ENCODE data around the gene AHCYL2. TPM values are rescaled to one million over a fixed set of nuclear protein-coding genes. Genes with fewer than 3 reads are reported as not detected.

Gene AHCYL2
- total and polyA plus RNA-seq, 2 of the 8 experiments (the other 6 are each of a cell fraction or from before 2014, with no cell fraction given) = 20.7 to 25.4 TPM

DNA sequence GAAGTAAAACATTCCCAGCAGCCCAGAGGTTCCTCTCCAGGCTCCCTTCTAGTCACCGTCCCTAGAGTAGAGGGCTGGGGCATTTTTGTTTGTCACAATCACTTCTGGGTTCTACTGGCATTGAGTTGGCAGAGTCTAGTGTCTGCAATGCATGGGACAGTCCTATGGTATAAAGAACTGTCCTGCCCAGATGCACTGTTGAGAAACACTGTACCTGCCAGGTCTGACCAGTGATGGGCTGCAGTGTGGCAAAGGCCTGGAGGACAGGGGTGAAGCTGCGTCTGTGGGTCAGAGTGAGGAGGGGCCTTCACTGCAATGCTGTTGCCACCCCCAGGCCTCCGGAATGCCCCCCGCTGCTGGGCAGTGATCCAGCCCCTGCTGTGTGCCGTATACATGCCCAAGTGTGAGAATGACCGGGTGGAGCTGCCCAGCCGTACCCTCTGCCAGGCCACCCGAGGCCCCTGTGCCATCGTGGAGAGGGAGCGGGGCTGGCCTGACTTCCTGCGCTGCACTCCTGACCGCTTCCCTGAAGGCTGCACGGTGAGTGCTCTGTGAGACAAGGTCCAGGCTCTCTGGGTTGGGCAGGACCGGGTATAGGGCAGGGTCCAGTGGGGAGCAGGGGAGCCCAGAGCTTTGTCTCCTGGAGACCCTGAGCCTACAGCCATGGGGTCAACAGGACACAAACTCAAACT is 21.6 kb upstream of the AHCYL2 start:
- no peak overlapping the region for H2BK15ac ChIP-seq (ENCODE audit: low read length)
- H3K14ac ChIP-seq (ENCODE audit: insufficient read length) = no peak overlapping the region
- WGBS, 2 experiments (ENCODE audit: extremely low coverage in 1 of 2, insufficient coverage in 1 of 2, insufficient read length in 1 of 2, insufficient replicate concordance in 2 of 2, low coverage in 1 of 2, low lambda C conversion rate in 2 of 2, missing lambda C conversion rate in 1 of 2) = 88% methylated on average over 14 of the region's 14 CpGs; no CpG with 5 or more reads in 1 of the 2 experiments
- H3K4ac ChIP-seq (replicated peaks; ENCODE audit: insufficient read length, low read depth, low read length) = no peak overlapping the region
- H3K23me2 ChIP-seq (ENCODE audit: low read depth, low read length) = no peaks in the 10 kb centered on the region
- POLR2A ChIA-PET (ENCODE audit: partially characterized antibody) = interaction anchor here (1.0 to 1.9 kb wide), 7 partner anchors 10 to 149 kb away, joined by 3 to 9 read pairs (median 4); partner anchors contain the start of gene SMO
- no peak overlapping the region for H2BK120ac ChIP-seq (replicated peaks; ENCODE audit: low read depth, low read length)
- DNase-seq (ENCODE audit: low read depth in 1 of 2, low spot score in 2 of 2) (no peak), FAIRE-seq (no peak)
- no peak overlapping the region; the same call in 1 of the 2 replicates for H3K18ac ChIP-seq (ENCODE audit: extremely low read depth, low read length)
- CTCF ChIA-PET (ENCODE audit: partially characterized antibody) = interaction anchor here (0.6 to 2.3 kb wide), 7 partner anchors 10 to 293 kb away, joined by 3 to 11 read pairs (median 4); partner anchors contain the start of gene STRIP2
- H4K91ac ChIP-seq (replicated peaks; ENCODE audit: insufficient read length, low read length) = no peak overlapping the region
- peaks cover 0 to 30% of the 10 kb centered on the region in 2 experiments; a peak in 2 of 4 replicates for H3K79me2 ChIP-seq (ENCODE audit: control insufficient read depth in 1 of 2, insufficient read depth in 2 of 2, low read length in 2 of 2)
- H2BK5ac ChIP-seq (ENCODE audit: low read depth, low read length) = no peak overlapping the region; the same call in 1 of the 2 replicates
- no peak overlapping the region for H3K9ac ChIP-seq (replicated peaks in 1 of 4; ENCODE audit: extremely low read depth in 1 of 4, low read depth in 3 of 4, low read length in 3 of 4)
- no peak for TF ChIP-seq FOSL1 (IDR thresholded peaks at IDR 0.05; ENCODE audit: insufficient read depth, low read depth, low read length)
- H3K4me2 ChIP-seq (ENCODE audit: insufficient read depth in 1 of 2, low read depth in 2 of 2, low read length in 2 of 2) = no peak overlapping the region
- H3K27ac ChIP-seq (ENCODE audit: low read depth, low read length) = no peak overlapping the region
- H3K79me1 ChIP-seq (ENCODE audit: low read depth, low read length) = peaks cover 10% of the 10 kb centered on the region; the same call in 1 of the 2 replicates
- no peak overlapping the region for H3K4me3 ChIP-seq (ENCODE audit: extremely low read depth in 1 of 4, insufficient read depth in 2 of 4, low read depth in 3 of 4, low read length in 4 of 4)
- no peak overlapping the region for H2AFZ ChIP-seq (ENCODE audit: low read length)
- H3K27me3 ChIP-seq (replicated peaks in 1 of 4; ENCODE audit: control insufficient read depth in 3 of 4, extremely low read depth in 1 of 4, insufficient read depth in 3 of 4, low read length in 3 of 4) = no peaks in the 10 kb centered on the region
- H4K20me1 ChIP-seq (replicated peaks in 1 of 2; ENCODE audit: control insufficient read depth in 1 of 2, insufficient read depth in 2 of 2, low read length in 2 of 2) = peaks cover 2 to 10% of the 10 kb centered on the region in 2 experiments
- H2AK5ac ChIP-seq (ENCODE audit: low read depth, low read length) = no peak overlapping the region
- no peak overlapping the region for H4K5ac ChIP-seq (ENCODE audit: insufficient read length, low read depth, low read length)
- peaks cover 5 to 24% (median 11%) of the 10 kb centered on the region in 4 experiments; a peak in 7 of 8 replicates for H3K36me3 ChIP-seq (ENCODE audit: control insufficient read depth in 2 of 4, insufficient read depth in 4 of 4, low read length in 3 of 4)
- no peak overlapping the region for H2BK12ac ChIP-seq (ENCODE audit: low read depth, low read length)
- no peak overlapping the region for H2BK20ac ChIP-seq (ENCODE audit: low read length)
- no peak overlapping the region for H4K8ac ChIP-seq (ENCODE audit: extremely low read depth, insufficient read depth, low read length)
- no peak overlapping the region for H3K56ac ChIP-seq (replicated peaks; ENCODE audit: insufficient read length, low read depth, low read length)
- no peak overlapping the region for H3K23ac ChIP-seq (ENCODE audit: insufficient read length)
- no peaks in the 10 kb centered on the region for H3K9me3 ChIP-seq (ENCODE audit: insufficient read depth in 2 of 2, low read depth in 1 of 2, low read length in 1 of 2)
- H3K4me1 ChIP-seq (replicated peaks in 1 of 4; ENCODE audit: control insufficient read depth in 3 of 4, insufficient read depth in 4 of 4, low read length in 3 of 4) = no peaks in the 10 kb centered on the region
